ENCODE results near the gene GPR107.
A peak's percentile ranks its signal among the peaks of the same experiment; 100 is the strongest.

The GPR107 gene

GRCh38 chr9:130143279-130143893 is 89.7 kb downstream of the GPR107 start:
- peak overlapping the region; percentile 33 for H3K9ac ChIP-seq (ENCODE audit: low read depth, low read length)
- H3K27me3 ChIP-seq (ENCODE audit: control insufficient read depth, insufficient read depth, low read length), result peaks cover 3% of the 10 kb centered on the region
- H3K4me1 ChIP-seq (ENCODE audit: control insufficient read depth, insufficient read depth, low read length), result peaks cover 32% of the 10 kb centered on the region
- H3K36me3 ChIP-seq (ENCODE audit: insufficient read depth, low read length), result no peaks in the 10 kb centered on the region
- H3K4me3 ChIP-seq (ENCODE audit: low read length), result peak overlapping the region; percentile 48
- peak overlapping the region; percentile 78 for H3K4me2 ChIP-seq (ENCODE audit: low read length)
- H3K9me3 ChIP-seq (replicated peaks; ENCODE audit: low read length), result no peaks in the 10 kb centered on the region

DNA sequence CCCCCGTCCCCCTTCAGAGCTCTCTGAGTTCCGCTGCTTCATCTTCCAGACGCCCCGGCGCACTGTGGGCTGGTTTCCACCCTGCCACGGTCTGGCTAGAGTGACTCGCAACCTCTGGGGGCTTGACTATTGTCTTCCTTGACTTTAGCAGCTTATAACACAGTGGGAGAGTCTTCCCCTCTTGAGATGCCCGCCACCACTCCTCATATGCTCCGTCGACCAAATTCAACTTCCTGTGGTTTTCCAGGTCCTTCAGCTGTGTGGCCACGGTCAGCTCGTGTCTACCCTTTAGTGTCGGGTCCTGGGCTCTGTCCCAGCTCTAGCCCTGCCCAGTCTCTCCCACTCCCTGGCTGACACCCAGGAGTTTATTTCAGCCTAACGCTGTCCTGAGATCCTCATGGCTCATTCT is 90.3 kb downstream of the GPR107 start:
- Histone ChIP-seq H3K9ac (ENCODE audit: low read depth, low read length) (peak overlapping the region; percentile 33), H3K4me2 (ENCODE audit: low read length) (peak overlapping the region; percentile 78), H3K36me3 (ENCODE audit: insufficient read depth, low read length) (no peaks in the 10 kb centered on the region), H3K27me3 (ENCODE audit: control insufficient read depth, insufficient read depth, low read length) (peaks cover 3% of the 10 kb centered on the region), H3K9me3 (replicated peaks; ENCODE audit: low read length) (no peaks in the 10 kb centered on the region), H3K4me1 (ENCODE audit: control insufficient read depth, insufficient read depth, low read length) (peaks cover 26% of the 10 kb centered on the region), H3K4me3 (ENCODE audit: low read length) (peak overlapping the region; percentile 48)

- H3K4me1 ChIP-seq (ENCODE audit: control insufficient read depth, insufficient read depth, low read length), result peaks cover 19% of the 10 kb centered on the region
Measured at GRCh38 chr9:130144703-130145102, 91.0 kb downstream of the GPR107 start.

DNA sequence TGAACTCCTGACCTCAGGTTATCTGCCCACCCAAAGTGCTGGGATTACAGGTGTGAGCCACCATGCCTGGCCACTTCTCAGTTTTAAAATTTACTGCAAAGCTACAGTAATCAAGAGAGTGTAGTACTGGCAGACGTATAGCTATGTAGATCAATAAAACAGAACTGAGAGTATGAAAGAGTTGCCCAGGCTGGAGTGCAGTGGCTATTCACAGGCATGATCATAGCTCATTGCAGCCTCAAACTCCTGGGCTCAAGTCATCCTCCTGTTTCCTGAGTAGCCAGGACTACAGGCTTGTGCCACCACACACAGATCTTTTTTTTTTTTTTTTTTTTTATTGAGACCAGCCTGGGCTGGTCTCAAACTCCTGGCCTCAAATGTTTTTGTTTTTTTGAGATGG is 92.0 kb downstream of the GPR107 start:
- H3K9ac ChIP-seq (ENCODE audit: low read depth, low read length), result no peak overlapping the region
- H3K4me1 ChIP-seq (ENCODE audit: control insufficient read depth, insufficient read depth, low read length), result peaks cover 17% of the 10 kb centered on the region
- no peaks in the 10 kb centered on the region for H3K9me3 ChIP-seq (replicated peaks; ENCODE audit: low read length)
- no peaks in the 10 kb centered on the region for H3K36me3 ChIP-seq (ENCODE audit: insufficient read depth, low read length)
- no peak overlapping the region for H3K4me3 ChIP-seq (ENCODE audit: low read length)
- peaks cover 3% of the 10 kb centered on the region for H3K27me3 ChIP-seq (ENCODE audit: control insufficient read depth, insufficient read depth, low read length)
- no peak overlapping the region for H3K4me2 ChIP-seq (ENCODE audit: low read length)

More at GRCh38 chr9:130144703-130145102, 91.0 kb downstream of the GPR107 start:
- no peak overlapping the region for H3K4me3 ChIP-seq (ENCODE audit: low read length)
- peaks cover 3% of the 10 kb centered on the region for H3K27me3 ChIP-seq (ENCODE audit: control insufficient read depth, insufficient read depth, low read length)
- no peak overlapping the region for H3K9ac ChIP-seq (ENCODE audit: low read depth, low read length)
- H3K36me3 ChIP-seq (ENCODE audit: insufficient read depth, low read length), result no peaks in the 10 kb centered on the region
- H3K9me3 ChIP-seq (replicated peaks; ENCODE audit: low read length), result no peaks in the 10 kb centered on the region
- no peak overlapping the region for H3K4me2 ChIP-seq (ENCODE audit: low read length)

GRCh38 chr9:130147198-130147597 is 93.5 kb downstream of the GPR107 start:
- Histone ChIP-seq H3K9ac (ENCODE audit: low read depth, low read length) (no peak overlapping the region), H3K9me3 (replicated peaks; ENCODE audit: low read length) (no peaks in the 10 kb centered on the region), H3K4me1 (ENCODE audit: control insufficient read depth, insufficient read depth, low read length) (peaks cover 20% of the 10 kb centered on the region), H3K36me3 (ENCODE audit: insufficient read depth, low read length) (no peaks in the 10 kb centered on the region), H3K4me3 (ENCODE audit: low read length) (no peak overlapping the region), H3K4me2 (ENCODE audit: low read length) (no peak overlapping the region), H3K27me3 (ENCODE audit: control insufficient read depth, insufficient read depth, low read length) (peaks cover 3% of the 10 kb centered on the region)

DNA sequence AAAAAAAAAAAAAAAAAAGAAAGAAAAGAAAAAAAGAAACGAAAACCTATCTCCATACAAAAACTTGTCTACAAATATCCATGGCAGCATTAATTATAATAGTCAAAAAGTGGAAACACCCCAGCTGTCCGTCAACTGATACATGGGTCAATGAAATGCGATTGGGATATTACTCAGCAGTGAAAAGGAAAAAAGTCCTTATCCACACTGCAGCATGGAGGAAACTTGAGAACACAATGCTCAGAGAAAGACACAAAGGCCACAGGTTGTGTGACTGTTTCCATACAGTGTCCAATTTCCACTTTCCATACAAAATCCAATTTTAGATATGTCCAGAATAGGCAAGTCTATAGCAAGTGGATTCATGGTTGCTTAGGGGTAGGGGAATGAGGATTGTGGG is 94.2 kb downstream of the GPR107 start:
- no peak overlapping the region for H3K9ac ChIP-seq (ENCODE audit: low read depth, low read length)
- H3K4me3 ChIP-seq (ENCODE audit: low read length), result no peak overlapping the region
- H3K36me3 ChIP-seq (ENCODE audit: insufficient read depth, low read length), result no peaks in the 10 kb centered on the region
- H3K27me3 ChIP-seq (ENCODE audit: control insufficient read depth, insufficient read depth, low read length), result peaks cover 3% of the 10 kb centered on the region
- no peak overlapping the region for H3K4me2 ChIP-seq (ENCODE audit: low read length)
- no peaks in the 10 kb centered on the region for H3K9me3 ChIP-seq (replicated peaks; ENCODE audit: low read length)
- H3K4me1 ChIP-seq (ENCODE audit: control insufficient read depth, insufficient read depth, low read length), result peaks cover 20% of the 10 kb centered on the region

GRCh38 chr9:130149031-130149430 is 95.3 kb downstream of the GPR107 start:
- H3K9me3 ChIP-seq (replicated peaks; ENCODE audit: low read length), result no peaks in the 10 kb centered on the region

GRCh38 chr9:130149654-130150286 is 96.1 kb downstream of the GPR107 start:
- no peaks in the 10 kb centered on the region for H3K9me3 ChIP-seq (replicated peaks; ENCODE audit: low read length)

More at GRCh38 chr9:130149031-130149430, 95.3 kb downstream of the GPR107 start:
- Histone ChIP-seq H3K9ac (ENCODE audit: low read depth, low read length) (no peak overlapping the region), H3K27me3 (ENCODE audit: control insufficient read depth, insufficient read depth, low read length) (peaks cover 3% of the 10 kb centered on the region), H3K4me1 (ENCODE audit: control insufficient read depth, insufficient read depth, low read length) (peaks cover 12% of the 10 kb centered on the region), H3K36me3 (ENCODE audit: insufficient read depth, low read length) (no peaks in the 10 kb centered on the region), H3K4me3 (ENCODE audit: low read length) (no peak overlapping the region), H3K4me2 (ENCODE audit: low read length) (no peak overlapping the region)

DNA sequence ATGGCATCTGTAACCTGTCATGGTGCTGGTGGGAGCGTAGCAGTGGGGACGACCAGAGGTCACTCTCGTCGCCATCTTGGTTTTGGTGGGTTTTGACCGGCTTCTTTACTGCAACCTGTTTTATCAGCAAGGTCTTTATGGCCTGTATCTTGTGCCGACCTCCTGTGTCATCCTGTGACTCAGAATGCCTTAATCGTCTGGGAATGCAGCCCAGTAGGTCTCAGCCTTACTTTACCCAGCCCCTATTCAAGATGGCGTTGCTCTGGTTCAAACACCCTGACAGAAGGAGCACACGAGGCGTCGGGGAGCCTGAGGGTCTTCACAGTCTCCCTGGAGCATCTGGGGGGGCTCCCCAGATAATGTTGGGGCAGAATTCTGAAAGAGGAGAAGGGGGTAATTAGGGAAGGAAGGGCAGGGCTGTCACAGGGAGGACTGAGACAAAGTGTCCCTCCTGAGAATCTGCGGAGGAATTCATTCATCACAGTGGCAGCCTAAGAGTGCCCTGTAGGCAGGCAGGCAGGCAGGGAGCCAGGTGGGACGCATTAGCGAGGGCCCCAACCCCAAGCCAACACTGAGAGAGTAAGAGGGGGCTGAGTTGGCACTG is 97.2 kb downstream of the GPR107 start:
- Histone ChIP-seq H3K4me1 (ENCODE audit: control insufficient read depth, insufficient read depth, low read length) (peaks cover 3% of the 10 kb centered on the region), H3K4me2 (ENCODE audit: low read length) (no peak overlapping the region), H3K36me3 (ENCODE audit: insufficient read depth, low read length) (no peaks in the 10 kb centered on the region), H3K9ac (ENCODE audit: low read depth, low read length) (no peak overlapping the region), H3K9me3 (replicated peaks; ENCODE audit: low read length) (no peaks in the 10 kb centered on the region), H3K4me3 (ENCODE audit: low read length) (no peak overlapping the region), H3K27me3 (ENCODE audit: control insufficient read depth, insufficient read depth, low read length) (peaks cover 3% of the 10 kb centered on the region)

More at GRCh38 chr9:130149654-130150286, 96.1 kb downstream of the GPR107 start:
- no peak overlapping the region for H3K4me3 ChIP-seq (ENCODE audit: low read length)
- no peak overlapping the region for H3K4me2 ChIP-seq (ENCODE audit: low read length)
- peaks cover 3% of the 10 kb centered on the region for H3K27me3 ChIP-seq (ENCODE audit: control insufficient read depth, insufficient read depth, low read length)
- H3K4me1 ChIP-seq (ENCODE audit: control insufficient read depth, insufficient read depth, low read length), result peaks cover 4% of the 10 kb centered on the region
- H3K36me3 ChIP-seq (ENCODE audit: insufficient read depth, low read length), result no peaks in the 10 kb centered on the region
- no peak overlapping the region for H3K9ac ChIP-seq (ENCODE audit: low read depth, low read length)

- Histone ChIP-seq H3K27me3 (ENCODE audit: control insufficient read depth, insufficient read depth, low read length) (no peaks in the 10 kb centered on the region), H3K4me3 (ENCODE audit: low read length) (no peak overlapping the region), H3K9me3 (replicated peaks; ENCODE audit: low read length) (no peaks in the 10 kb centered on the region), H3K36me3 (ENCODE audit: insufficient read depth, low read length) (no peaks in the 10 kb centered on the region), H3K4me1 (ENCODE audit: control insufficient read depth, insufficient read depth, low read length) (peaks cover 10% of the 10 kb centered on the region), H3K4me2 (ENCODE audit: low read length) (no peak overlapping the region), H3K9ac (ENCODE audit: low read depth, low read length) (no peak overlapping the region)
Measured at GRCh38 chr9:130154816-130155215, 101.1 kb downstream of the GPR107 start.

- Histone ChIP-seq H3K36me3 (ENCODE audit: insufficient read depth, low read length) (no peaks in the 10 kb centered on the region), H3K4me1 (ENCODE audit: control insufficient read depth, insufficient read depth, low read length) (peaks cover 10% of the 10 kb centered on the region), H3K9me3 (replicated peaks; ENCODE audit: low read length) (no peaks in the 10 kb centered on the region), H3K9ac (ENCODE audit: low read depth, low read length) (no peak overlapping the region), H3K4me3 (ENCODE audit: low read length) (no peak overlapping the region), H3K4me2 (ENCODE audit: low read length) (no peak overlapping the region), H3K27me3 (ENCODE audit: control insufficient read depth, insufficient read depth, low read length) (no peaks in the 10 kb centered on the region)
Measured at GRCh38 chr9:130155647-130156046, 101.9 kb downstream of the GPR107 start.
